GM19099 (cell line): ENCODE data around the gene ISOC2.

Experiments used
- POLR2A ChIP-seq: IDR thresholded peaks from 3 replicates; pipeline ENCODE4 v1.6.1; 2011; ENCODE audit warnings: low read depth; ENCODE audit not compliant: insufficient read length; ENCODE audit errors: extremely low read depth

The ISOC2 gene

GRCh38 chr19:55473225-55474012 lies 12.0 kb upstream of the ISOC2 start:
- no peak for TF ChIP-seq POLR2A

- TF ChIP-seq POLR2A, result no peak
Measured at GRCh38 chr19:55472463-55472862, 11.0 kb upstream of the ISOC2 start.

- no peak for TF ChIP-seq POLR2A
Measured at GRCh38 chr19:55471266-55471665, 9.8 kb upstream of the ISOC2 start.

GRCh38 chr19:55468054-55468393 lies 6.6 kb upstream of the ISOC2 start:
- no peak for TF ChIP-seq POLR2A

- no peak for TF ChIP-seq POLR2A
Measured at GRCh38 chr19:55467236-55468053, 6.0 kb upstream of the ISOC2 start.

GRCh38 chr19:55466241-55466614 lies 4.8 kb upstream of the ISOC2 start:
- TF ChIP-seq POLR2A, result no peak

GRCh38 chr19:55465460-55466240 lies 4.2 kb upstream of the ISOC2 start:
- no peak for TF ChIP-seq POLR2A

GRCh38 chr19:55464662-55465054 lies 3.2 kb upstream of the ISOC2 start, which contains the start of gene C19orf85:
C19orf85 (minus strand) TSS chr19:55464751; CDS start chr19:55464554, 197 bp downstream.
- TF ChIP-seq POLR2A, result no peak

GRCh38 chr19:55464039-55464661 lies 2.7 kb upstream of the ISOC2 start:
- TF ChIP-seq POLR2A, result no peak

GRCh38 chr19:55463583-55464031 lies 2.2 kb upstream of the ISOC2 start:
- no peak for TF ChIP-seq POLR2A

- TF ChIP-seq POLR2A, result no peak
Measured at GRCh38 chr19:55462722-55463121, 1.3 kb upstream of the ISOC2 start.

- TF ChIP-seq POLR2A, result peak; percentile 32
Measured at GRCh38 chr19:55461974-55462626, 658 bp upstream of the ISOC2 start.

GRCh38 chr19:55460670-55461258 lies 678 bp downstream of the ISOC2 start:
- TF ChIP-seq POLR2A, result no peak
